Left lung (tissue), 10 donors: ENCODE measurements around the gene SSNA1. TPM values are rescaled to one million over a fixed set of nuclear protein-coding genes. Genes with fewer than 3 reads are reported as not detected.

Experiments
- ATAC-seq: fragments of 200-7000 bp; cut with Tn5 transposase; one replicate; pipeline ENCODE4 v1.9.1; 2020; ENCODE audit warnings: moderate library complexity
- DNase-seq, 4 donors: peaks; one replicate each; pipeline ENCODE4 v3.0.0-alpha.2; 2013 to 2020
- H3K27ac ChIP-seq, 2 donors: fragments of 200-600 bp; sonication (generic) in 1 of 2; one replicate each; pipeline versions ENCODE4 v1.5.0 to v1.8.0; 2020 to 2021
- H3K27me3 ChIP-seq, 2 donors: fragments of 200-600 bp; sonication (generic) in 1 of 2; one replicate each; pipeline versions ENCODE4 v1.5.0 to v1.8.0; 2020 to 2021
- H3K36me3 ChIP-seq, 2 donors: fragments of 200-600 bp; sonication (generic) in 1 of 2; one replicate each; pipeline versions ENCODE4 v1.5.0 to v1.8.0; 2020 to 2021
- H3K4me1 ChIP-seq, 2 donors: fragments of 200-600 bp; one replicate each; pipeline ENCODE4 v1.8.0; 2021
- H3K4me3 ChIP-seq, 2 donors: fragments of 200-600 bp; sonication (generic) in 1 of 2; one replicate each; pipeline versions ENCODE4 v1.5.0 to v1.8.0; 2020 to 2021; ENCODE audit warnings: mild to moderate bottlenecking in 1 of 2
- H3K9me3 ChIP-seq, 2 donors: fragments of 200-600 bp; sonication (generic) in 1 of 2; one replicate each; pipeline versions ENCODE4 v1.5.0 to v1.8.0; 2020 to 2021
- CTCF ChIP-seq, 2 donors: fragments of 200-600 bp; sonication (generic) in 1 of 2; IDR thresholded peaks; one replicate each; pipeline versions ENCODE4 v1.5.0 to v1.8.0; 2021; ENCODE audit warnings: antibody characterized with exemption in 2 of 2
- intact Hi-C, 2 donors: fragments of 100-400 bp; cut with DNase I; formaldehyde crosslinking; loops; one replicate each; pipeline versions ENCODE4 v1.11.2 to v1.14.2; 2022
- polyA plus RNA-seq, 6 donors: library from polyadenylated mRNA; unstranded; fragments of 120-200 nt; gene quantifications; one replicate each; pipeline ENCODE4 v1.2.1, GENCODE V29; 2013; ENCODE audit not compliant: insufficient read length in 6 of 6
- total RNA-seq, 2 donors: library from RNA; stranded (reverse); fragmentation: NEBNext Ultra II Directional; extraction: Animal tissue kit (Norgen Biotek cat#: 25700); gene quantifications; one replicate each; pipeline ENCODE4 v1.2.1, GENCODE V29; 2021
- donor health status: DM: no; HTN: yes; CAD: no.
- donor health status: DM: no; HTN: no; CAD: no.

The SSNA1 gene
- total and polyA plus RNA-seq, 8 donors, result 38.7 to 68.0 (median 53.3) TPM

- DNase-seq (peak; percentile 97 to 99 (median 98)), ATAC-seq (peak; percentile 95)
- Histone ChIP-seq H3K4me1 (peaks cover 25 to 74% of the 10 kb centered on the region in 2 donors), H3K9me3 (no peaks in the 10 kb centered on the region), H3K27me3 (peaks cover 0 to 5% of the 10 kb centered on the region in 2 donors), H3K36me3 (no peaks in the 10 kb centered on the region), H3K4me3 (peak within 1 kb of the TSS; percentile 55 to 74), H3K27ac (peak within 1 kb of the TSS; percentile 82 to 92)
- intact Hi-C loops, result no loop called here
- TF ChIP-seq CTCF (IDR thresholded peaks at IDR 0.05), result no peak
Measured at GRCh38 chr9:137200311-137201204, 12.1 kb downstream of the SSNA1 start, which contains the start of gene TPRN. Gene TPRN, minus strand, starts transcription at chr9:137200741. Its CDS starts 30 bp downstream, at chr9:137200711.

- Histone ChIP-seq H3K9me3 (no peaks in the 10 kb centered on the region), H3K27me3 (peaks cover 0 to 5% of the 10 kb centered on the region in 2 donors), H3K36me3 (no peaks in the 10 kb centered on the region), H3K4me3 (peak overlapping the region; percentile 55 to 74), H3K27ac (peak overlapping the region; percentile 82 to 92), H3K4me1 (peaks cover 30 to 80% of the 10 kb centered on the region in 2 donors)
- intact Hi-C loops, result no loop called here
- no peak for TF ChIP-seq CTCF (IDR thresholded peaks at IDR 0.05)
- ATAC-seq (no peak), DNase-seq (no peak)
Measured at GRCh38 chr9:137201205-137201868, 12.9 kb downstream of the SSNA1 start.

- no peaks in the 10 kb centered on the region for H3K9me3 ChIP-seq
- H3K27ac ChIP-seq, result no peak overlapping the region
- no peak for DNase-seq
- no peak overlapping the region for H3K4me3 ChIP-seq
- ATAC-seq, result no peak
- H3K4me1 ChIP-seq, result peaks cover 33 to 81% of the 10 kb centered on the region in 2 donors
- no peak for TF ChIP-seq CTCF (IDR thresholded peaks at IDR 0.05)
- peaks cover 0 to 5% of the 10 kb centered on the region in 2 donors for H3K27me3 ChIP-seq
- intact Hi-C loops, result no loop called here
- peaks cover 0 to 6% of the 10 kb centered on the region in 2 donors for H3K36me3 ChIP-seq
Measured at GRCh38 chr9:137202966-137203365, 14.5 kb downstream of the SSNA1 start.

- Histone ChIP-seq H3K36me3 (peaks cover 0 to 15% of the 10 kb centered on the region in 2 donors), H3K27ac (peak overlapping the region in 1 of 2 donors; percentile 86), H3K4me1 (peaks cover 21 to 64% of the 10 kb centered on the region in 2 donors), H3K4me3 (peak overlapping the region; percentile 96 to 99), H3K9me3 (no peaks in the 10 kb centered on the region), H3K27me3 (peaks cover 0 to under 1% of the 10 kb centered on the region in 2 donors)
- ATAC-seq, result no peak
- no peak for TF ChIP-seq CTCF (IDR thresholded peaks at IDR 0.05)
- intact Hi-C loops, result no loop called here
- DNase-seq, result no peak
Measured at GRCh38 chr9:137204731-137205125, 16.3 kb downstream of the SSNA1 start.
